HFFc6 (cell line): ENCODE data around the gene FHIT. TPM values are rescaled to one million over a fixed set of nuclear protein-coding genes. Genes with fewer than 3 reads are reported as not detected.

ENCODE experiments used
- DNase-seq: peaks from one replicate; pipeline ENCODE4 v3.0.0-alpha.2; 2018
- H3K27ac Mint-ChIP-seq: 2 replicates; pipeline ENCODE4 v1.8.0; 2020; ENCODE audit warnings: mild to moderate bottlenecking, mixed read lengths
- H3K27me3 Mint-ChIP-seq: 2 replicates; pipeline ENCODE4 v1.8.0; 2021; ENCODE audit warnings: mild to moderate bottlenecking, moderate library complexity, mixed read lengths; ENCODE audit not compliant: insufficient read depth
- H3K36me3 Mint-ChIP-seq: 2 replicates; pipeline ENCODE4 v1.8.0; 2021; ENCODE audit warnings: low read depth, mixed read lengths
- H3K4me1 Mint-ChIP-seq: 2 replicates; pipeline ENCODE4 v1.8.0; 2020; ENCODE audit warnings: low read depth, mixed read lengths
- H3K4me3 Mint-ChIP-seq: 2 replicates; pipeline ENCODE4 v1.8.0; 2020; ENCODE audit warnings: mild to moderate bottlenecking, moderate library complexity, mixed read lengths
- H3K9me3 Mint-ChIP-seq: 2 replicates; pipeline ENCODE4 v1.8.0; 2020; ENCODE audit warnings: mild to moderate bottlenecking, mixed read lengths
- total RNA-seq, 6 experiments: library from RNA; stranded (reverse); fragmentation: NEBNext Ultra II Directional; extraction: Animal tissue kit (Norgen Biotek cat#: 25700); gene quantifications; 2 replicates in 1 of 6; 3 replicates in 5 of 6; pipeline ENCODE4 v1.2.3, GENCODE V29; 2021
- TF ChIP-seq, protein P1 (sequence below): fragments of 200-600 bp; sonication (generic); IDR thresholded peaks from 2 replicates; pipeline ENCODE4 v1.5.0; 2021; ENCODE audit warnings: antibody characterized with exemption, mild to moderate bottlenecking

Gene FHIT
- total RNA-seq, 6 experiments from 2014 or later = 0.33 to 0.38 TPM; not detected in 4

DNA sequence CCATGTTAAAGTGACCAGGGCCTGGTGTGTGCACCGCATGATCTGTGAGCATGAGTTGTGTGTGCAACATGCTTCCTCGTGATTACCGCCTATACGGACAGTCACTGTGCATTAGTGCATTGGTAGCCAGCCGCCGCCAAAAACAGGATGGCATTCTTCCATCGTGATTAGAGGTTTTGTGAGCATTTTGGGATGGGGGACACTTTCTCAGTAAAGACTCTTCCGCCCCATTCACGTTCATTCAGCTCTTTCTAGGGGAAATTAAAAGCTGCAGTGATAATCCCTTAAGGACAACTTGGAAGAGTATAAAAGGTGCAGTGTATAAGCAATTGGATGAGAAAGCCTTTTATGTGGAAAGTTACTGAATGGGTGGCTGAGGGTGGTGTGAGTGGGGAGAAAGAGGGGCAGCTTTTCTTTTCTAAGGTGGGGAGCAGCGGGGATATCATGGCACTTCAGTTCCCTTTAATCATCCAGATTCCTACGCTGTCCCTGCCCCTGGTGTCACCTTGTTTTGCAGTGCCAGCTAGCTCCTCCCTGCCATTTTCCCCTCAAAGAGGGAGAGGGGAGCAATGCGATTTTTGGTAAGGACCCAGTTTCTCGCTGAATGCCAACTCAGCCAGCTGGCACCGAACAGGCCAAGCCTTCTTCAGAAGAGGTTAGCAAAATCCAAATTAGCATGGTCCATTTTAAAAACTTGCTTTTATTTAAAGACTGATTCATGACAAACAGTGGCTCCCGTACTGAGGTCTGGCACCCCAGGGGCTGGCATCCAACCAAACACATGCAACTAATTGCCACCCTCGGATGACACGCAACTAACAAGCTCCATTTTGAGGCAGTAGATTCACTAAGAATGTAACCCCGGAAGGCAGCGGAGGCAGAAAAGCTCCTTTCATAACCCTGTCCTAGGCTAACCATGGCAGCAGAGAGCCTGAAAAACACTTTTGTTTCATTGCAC lies 447.8 kb downstream of the FHIT start:
- Mint-ChIP-seq H3K4me3 (no peak overlapping the region), H3K27me3 (peaks cover 4% of the 10 kb centered on the region; the same call in 1 of the 2 replicates)
- DNase-seq = no peak

DNA sequence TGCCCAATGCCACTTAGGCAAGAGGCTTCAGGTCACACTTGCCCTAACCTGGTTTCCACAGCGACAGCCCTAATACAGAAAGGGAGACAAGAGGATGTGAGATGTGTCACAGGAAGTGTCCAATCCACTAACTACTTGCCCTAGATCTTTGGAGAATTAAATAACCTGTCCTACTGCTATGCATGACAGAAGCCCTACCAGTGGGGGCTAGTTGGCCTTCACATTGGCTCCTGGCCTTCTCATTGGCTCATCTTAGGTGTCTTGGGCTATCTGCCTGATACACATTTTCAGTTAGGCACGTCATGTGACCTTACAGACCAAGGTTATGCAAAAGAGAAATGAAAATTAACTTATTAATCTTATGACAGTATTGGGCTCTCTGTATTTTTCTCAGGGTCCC lies 449.9 kb downstream of the FHIT start:
- H3K27ac Mint-ChIP-seq = no peak overlapping the region
- no peak overlapping the region for H3K4me3 Mint-ChIP-seq
- H3K4me1 Mint-ChIP-seq = no peaks in the 10 kb centered on the region
- H3K9me3 Mint-ChIP-seq = no peaks in the 10 kb centered on the region; the same call in 1 of the 2 replicates
- no peak for DNase-seq
- H3K36me3 Mint-ChIP-seq = no peaks in the 10 kb centered on the region
- TF ChIP-seq, protein P1, sequence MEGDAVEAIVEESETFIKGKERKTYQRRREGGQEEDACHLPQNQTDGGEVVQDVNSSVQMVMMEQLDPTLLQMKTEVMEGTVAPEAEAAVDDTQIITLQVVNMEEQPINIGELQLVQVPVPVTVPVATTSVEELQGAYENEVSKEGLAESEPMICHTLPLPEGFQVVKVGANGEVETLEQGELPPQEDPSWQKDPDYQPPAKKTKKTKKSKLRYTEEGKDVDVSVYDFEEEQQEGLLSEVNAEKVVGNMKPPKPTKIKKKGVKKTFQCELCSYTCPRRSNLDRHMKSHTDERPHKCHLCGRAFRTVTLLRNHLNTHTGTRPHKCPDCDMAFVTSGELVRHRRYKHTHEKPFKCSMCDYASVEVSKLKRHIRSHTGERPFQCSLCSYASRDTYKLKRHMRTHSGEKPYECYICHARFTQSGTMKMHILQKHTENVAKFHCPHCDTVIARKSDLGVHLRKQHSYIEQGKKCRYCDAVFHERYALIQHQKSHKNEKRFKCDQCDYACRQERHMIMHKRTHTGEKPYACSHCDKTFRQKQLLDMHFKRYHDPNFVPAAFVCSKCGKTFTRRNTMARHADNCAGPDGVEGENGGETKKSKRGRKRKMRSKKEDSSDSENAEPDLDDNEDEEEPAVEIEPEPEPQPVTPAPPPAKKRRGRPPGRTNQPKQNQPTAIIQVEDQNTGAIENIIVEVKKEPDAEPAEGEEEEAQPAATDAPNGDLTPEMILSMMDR = no peak
- H3K27me3 Mint-ChIP-seq = peaks cover 4% of the 10 kb centered on the region; the same call in 1 of the 2 replicates

More for the DNA sequence above, 447.8 kb downstream of the FHIT start:
- H3K4me1 Mint-ChIP-seq = no peaks in the 10 kb centered on the region
- TF ChIP-seq, protein P1 = no peak
- H3K36me3 Mint-ChIP-seq = no peaks in the 10 kb centered on the region
- no peak overlapping the region for H3K27ac Mint-ChIP-seq
- no peaks in the 10 kb centered on the region; the same call in 1 of the 2 replicates for H3K9me3 Mint-ChIP-seq

DNA sequence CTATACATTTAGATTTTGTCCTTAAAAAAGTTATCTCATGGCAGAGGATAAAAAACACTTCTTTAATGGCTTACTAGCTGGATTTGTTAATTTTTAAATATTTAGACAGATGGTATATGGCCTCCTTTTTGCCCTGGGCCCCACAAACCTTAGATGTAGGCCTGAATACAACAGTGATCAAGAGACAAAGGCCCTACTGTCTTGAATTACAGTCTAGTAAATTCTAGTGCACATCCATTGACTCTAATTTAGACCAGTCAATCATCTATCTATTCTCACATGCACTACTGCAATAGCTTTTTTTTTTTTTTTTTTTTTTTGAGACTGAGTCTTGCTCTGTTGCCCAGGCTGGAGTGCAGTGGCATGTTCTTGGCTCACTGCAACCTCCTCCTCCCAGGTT lies 452.8 kb downstream of the FHIT start:
- Mint-ChIP-seq H3K4me1 (no peaks in the 10 kb centered on the region), H3K27ac (no peak overlapping the region), H3K36me3 (no peaks in the 10 kb centered on the region), H3K9me3 (no peaks in the 10 kb centered on the region; the same call in 1 of the 2 replicates), H3K4me3 (no peak overlapping the region), H3K27me3 (peaks cover 3% of the 10 kb centered on the region; the same call in 1 of the 2 replicates)
- no peak for DNase-seq
- TF ChIP-seq, protein P1 = no peak

DNA sequence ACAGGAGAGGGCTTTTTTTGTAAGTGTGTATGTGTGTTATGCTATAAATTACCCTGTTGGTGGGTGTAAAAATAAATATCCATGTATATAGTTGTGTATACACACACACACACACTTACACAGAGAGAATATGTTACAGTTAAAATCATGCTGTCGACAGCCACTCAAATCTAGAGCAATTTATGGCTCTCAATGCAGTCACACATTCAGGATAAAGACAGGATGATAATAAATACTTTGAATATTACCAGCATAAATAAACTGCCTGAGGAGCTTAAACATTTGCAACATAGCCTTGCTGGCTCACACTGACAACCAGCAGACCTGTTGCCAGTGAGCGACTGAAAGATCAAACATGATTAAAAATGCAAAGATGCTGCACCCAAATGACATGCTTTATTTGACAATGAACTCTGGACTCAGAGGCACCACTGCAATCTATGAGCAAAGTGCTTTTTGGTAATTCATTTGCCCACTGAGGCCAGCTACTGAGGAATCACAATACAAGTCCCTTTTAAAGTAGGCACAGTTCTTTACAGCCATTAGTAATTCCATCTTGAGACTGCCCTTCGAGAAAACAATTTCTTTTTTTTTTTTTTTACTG lies 458.9 kb downstream of the FHIT start:
- Mint-ChIP-seq H3K4me1 (no peaks in the 10 kb centered on the region), H3K4me3 (no peak overlapping the region), H3K9me3 (no peaks in the 10 kb centered on the region), H3K36me3 (no peaks in the 10 kb centered on the region), H3K27me3 (peaks cover 2% of the 10 kb centered on the region; the same call in 1 of the 2 replicates), H3K27ac (no peak overlapping the region)
- DNase-seq = no peak
- TF ChIP-seq, protein P1 = no peak

DNA sequence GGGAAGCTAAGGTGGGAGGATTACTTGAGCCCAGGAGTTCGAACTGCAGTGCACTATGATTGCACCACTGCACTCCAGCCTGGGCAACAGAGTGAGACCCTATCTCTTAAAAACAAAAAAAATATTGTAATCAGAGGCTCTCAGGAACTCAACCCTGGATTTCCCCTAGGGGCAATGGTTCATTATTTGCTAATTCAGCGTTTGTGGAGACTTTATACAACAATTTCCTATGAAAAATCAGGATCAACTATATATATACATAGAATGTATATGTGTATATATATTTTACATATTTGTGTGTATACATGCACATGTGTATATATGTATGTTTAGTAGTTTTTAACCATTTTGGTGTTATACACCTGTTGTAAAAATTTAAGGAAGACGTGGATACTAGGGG lies 463.1 kb downstream of the FHIT start:
- Mint-ChIP-seq H3K9me3 (peaks cover under 1% of the 10 kb centered on the region), H3K36me3 (no peaks in the 10 kb centered on the region), H3K4me1 (no peaks in the 10 kb centered on the region), H3K4me3 (no peak overlapping the region), H3K27me3 (peaks cover 4% of the 10 kb centered on the region; the same call in 1 of the 2 replicates), H3K27ac (no peak overlapping the region)
- no peak for DNase-seq
- TF ChIP-seq, protein P1 = no peak
